HepG2 (cell line): ENCODE data around the gene ARIH2. TPM values are rescaled to one million over a fixed set of nuclear protein-coding genes. Genes with fewer than 3 reads are reported as not detected.

Experiments
- AFF4 ChIP-seq: sonication (generic); formaldehyde crosslinking; IDR thresholded peaks from 2 replicates; pipeline ENCODE4 v1.4.0; 2020; ENCODE audit warnings: missing genetic modification reagents
- DNMT3B ChIP-seq: conservative IDR thresholded peaks from 2 replicates; pipeline ENCODE4 v1.6.1; 2016; ENCODE audit warnings: missing biosample characterization, control low read depth
- GABPA ChIP-seq, 2 experiments: IDR thresholded peaks; 2 replicates each; pipeline ENCODE4 v1.6.1; 2011 to 2016; ENCODE audit warnings: low read depth in 2 of 2, low read length in 1 of 2, missing biosample characterization in 1 of 2, missing genetic modification characterization in 1 of 2
- GATAD1 ChIP-seq: IDR thresholded peaks from 2 replicates; pipeline ENCODE4 v1.6.1; 2016; ENCODE audit warnings: missing genetic modification reagents, missing compliant biosample characterization
- GPBP1L1 ChIP-seq: sonication (generic); formaldehyde crosslinking; IDR thresholded peaks from 2 replicates; pipeline ENCODE4 v1.5.0; 2020; ENCODE audit warnings: mild to moderate bottlenecking, missing genetic modification reagents
- HIVEP1 ChIP-seq: sonication (generic); formaldehyde crosslinking; IDR thresholded peaks from 2 replicates; pipeline ENCODE4 v1.4.0; 2020; ENCODE audit warnings: mild to moderate bottlenecking, missing genetic modification reagents
- HMGXB3 ChIP-seq: sonication (generic); formaldehyde crosslinking; IDR thresholded peaks from 2 replicates; pipeline ENCODE4 v1.4.0; 2020; ENCODE audit warnings: missing genetic modification reagents, borderline replicate concordance
- HNF4A ChIP-seq: sonication (generic); formaldehyde crosslinking; IDR thresholded peaks from 2 replicates; pipeline ENCODE4 v1.4.0; 2020; ENCODE audit warnings: missing genetic modification reagents
- MED8 ChIP-seq: sonication (generic); formaldehyde crosslinking; IDR thresholded peaks from 2 replicates; pipeline ENCODE4 v1.8.1; 2023; ENCODE audit warnings: mild to moderate bottlenecking, missing genetic modification reagents; ENCODE audit not compliant: insufficient replicate concordance
- NFRKB ChIP-seq: fragments of 450-650 bp; IDR thresholded peaks from 2 replicates; pipeline ENCODE4 v1.6.1; 2017
- PHF5A ChIP-seq: IDR thresholded peaks from one replicate; pipeline ENCODE4 v1.6.1; 2018; ENCODE audit warnings: low read depth, missing genetic modification reagents; ENCODE audit not compliant: unreplicated experiment
- SP140L ChIP-seq: sonication (generic); formaldehyde crosslinking; IDR thresholded peaks from 2 replicates; pipeline ENCODE4 v1.4.0; 2020; ENCODE audit warnings: missing genetic modification reagents, borderline replicate concordance
- XRCC5 ChIP-seq: fragments of 200-400 bp; formaldehyde crosslinking; optimal IDR thresholded peaks from 2 replicates; pipeline ENCODE3; 2017; ENCODE audit warnings: mild to moderate bottlenecking, low read length
- ZNF143 ChIP-seq: sonication (generic); formaldehyde crosslinking; IDR thresholded peaks from 2 replicates; pipeline ENCODE4 v1.4.0; 2020; ENCODE audit warnings: missing genetic modification reagents
- ZNF33A ChIP-seq: sonication (generic); formaldehyde crosslinking; IDR thresholded peaks from 2 replicates; pipeline ENCODE4 v1.5.1; 2020; ENCODE audit warnings: missing genetic modification reagents, mild to moderate bottlenecking, moderate library complexity, borderline replicate concordance
- polyA plus RNA-seq, 8 experiments: library from polyadenylated mRNA; depleted of rRNA in 3 of 8; stranded (reverse) in 7 of 8; unstranded in 1 of 8; fragments of >200 nt; fragmentation: Illumina TruSeq in 4 of 8; extraction: Trizol in 4 of 8; gene quantifications; 2 replicates each; pipeline versions ENCODE4 v1.2.1 to v1.2.3, GENCODE V29; 2011 to 2016; ENCODE audit warnings: low read depth in 4 of 8, missing spikeins in 1 of 8, mixed read lengths in 1 of 8; ENCODE audit not compliant: insufficient read depth in 1 of 8
- total RNA-seq, 5 experiments: library from RNA; depleted of rRNA; stranded (reverse); fragments of >200 nt; fragmentation: Illumina TruSeq; extraction: Trizol; gene quantifications; 2 replicates each; pipeline ENCODE4 v1.2.3, GENCODE V29; 2016; ENCODE audit warnings: low read depth in 1 of 5

Gene ARIH2
- total and polyA plus RNA-seq, 2 of the 13 experiments (the other 11 are each of a cell fraction or from before 2014, with no cell fraction given): 64.8 to 83.3 TPM

- TF ChIP-seq AFF4 (no peak), HIVEP1 (CRISPR knock-in tag) (no peak), MED8 (CRISPR knock-in tag) (no peak), PHF5A (CRISPR knock-in tag) (no peak), ZNF33A (CRISPR knock-in tag) (peak; percentile 91), SP140L (CRISPR knock-in tag) (0 out of 2 replicates have a peak, but pooled peaks have one; percentile 42), HMGXB3 (no peak), GPBP1L1 (CRISPR knock-in tag) (no peak), GABPA (IDR thresholded peaks at IDR 0.05; ENCODE audit: low read depth, low read length) (no peak), GABPA (CRISPR knock-in tag; IDR thresholded peaks at IDR 0.05; ENCODE audit: low read depth) (peak; percentile 58), GATAD1 (CRISPR knock-in tag) (no peak), HNF4A (CRISPR knock-in tag) (no peak), XRCC5 (no peak), NFRKB (no peak), ZNF143 (CRISPR knock-in tag) (no peak), DNMT3B (peak; percentile 40; the same call in 1 of the 2 replicates)
Observed at GRCh38 chr3:49021213-49021812, 102.7 kb downstream of the ARIH2 start (continued).
